Endothelial cell of umbilical vein (primary cell): ENCODE measurements around the gene VIT. TPM values are rescaled to one million over a fixed set of nuclear protein-coding genes. Genes with fewer than 3 reads are reported as not detected.

Source experiments
- BruUV-seq: library from RNA; stranded (reverse); fragments of 400-500 nt; replicated peaks from 2 replicates; lab custom pipeline; 2021; lab: Mats Ljungman, UMichigan
- CTCF ChIA-PET: fragments of 300-600, 350-600 bp; sonication (Branson Sonifier 250); formaldehyde crosslinking; loops from one replicate; lab custom pipeline; 2021; ENCODE audit warnings: antibody characterized with exemption, inconsistent platforms; lab: Charles Lee
- POLR2A ChIA-PET: fragments of 300-600, 350-600 bp; sonication (Branson Sonifier 250); formaldehyde crosslinking; loops from one replicate; lab custom pipeline; 2021; ENCODE audit warnings: antibody characterized with exemption, inconsistent platforms; lab: Charles Lee
- DNase-seq: peaks from one replicate; pipeline ENCODE4 v3.0.0-alpha.2; 2011; ENCODE audit warnings: low read depth, low spot score
- FAIRE-seq: peaks from 2 replicates; lab custom pipeline; 2011; peaks lifted over from hg19 to GRCh38; lab: Jason Lieb, UNC
- H2AFZ ChIP-seq: 2 replicates; pipeline ENCODE4 v1.6.0; 2012; ENCODE audit warnings: low read depth, low read length, control low read depth, inconsistent platforms
- H3K27ac ChIP-seq: 2 replicates; pipeline ENCODE4 v1.5.1; 2011; ENCODE audit warnings: low read depth, mild to moderate bottlenecking, control low read depth, low read length, moderate library complexity; ENCODE audit not compliant: insufficient read depth
- H3K27me3 ChIP-seq, 2 experiments: 2 replicates each; pipeline versions ENCODE4 v1.6.0 to v1.6.1; 2011; ENCODE audit warnings: low read length in 2 of 2, mixed read lengths in 1 of 2; ENCODE audit not compliant: control insufficient read depth in 2 of 2, insufficient read depth in 2 of 2
- H3K36me3 ChIP-seq, 2 experiments: 2 replicates in 1 of 2; 3 replicates in 1 of 2; pipeline ENCODE4 v1.5.1; 2011; ENCODE audit warnings: low read length in 2 of 2, mild to moderate bottlenecking in 1 of 2, moderate library complexity in 1 of 2; ENCODE audit not compliant: control insufficient read depth in 2 of 2, insufficient read depth in 2 of 2; ENCODE audit errors: extremely low read depth in 1 of 2
- H3K4me1 ChIP-seq: 3 replicates; pipeline ENCODE4 v1.5.1; 2011; ENCODE audit warnings: mild to moderate bottlenecking, low read length; ENCODE audit not compliant: control insufficient read depth, insufficient read depth; ENCODE audit errors: extremely low read depth
- H3K4me2 ChIP-seq: 2 replicates; pipeline ENCODE4 v1.6.1; 2011; ENCODE audit warnings: low read length, control low read depth, mixed read lengths; ENCODE audit not compliant: insufficient read depth
- H3K4me3 ChIP-seq, 3 experiments: fragments of 200-600 bp in 1 of 3; sonication (generic), shearing (Covaris generic) in 1 of 3; replicated peaks in 1 of 3; 2 replicates each; pipeline ENCODE4 v1.5.1; 2011 to 2016; ENCODE audit warnings: control low read depth in 3 of 3, low read length in 3 of 3, mild to moderate bottlenecking in 2 of 3, inconsistent platforms in 1 of 3, low read depth in 1 of 3, moderate library complexity in 1 of 3; ENCODE audit not compliant: insufficient read depth in 1 of 3
- H3K79me2 ChIP-seq: 2 replicates; pipeline ENCODE4 v1.6.0; 2012; ENCODE audit warnings: low read length, inconsistent platforms; ENCODE audit not compliant: control insufficient read depth, insufficient read depth
- H3K9ac ChIP-seq: replicated peaks from 2 replicates; pipeline ENCODE3; 2011; ENCODE audit warnings: low read length, control low read depth; ENCODE audit not compliant: insufficient read depth; ENCODE audit errors: extremely low read depth
- H3K9me1 ChIP-seq: replicated peaks from 3 replicates; pipeline ENCODE4 v1.6.0; 2011; ENCODE audit warnings: mild to moderate bottlenecking, low read length; ENCODE audit not compliant: control insufficient read depth, insufficient read depth; ENCODE audit errors: extremely low read depth
- H3K9me3 ChIP-seq: replicated peaks from 2 replicates; pipeline ENCODE4 v1.5.1; 2012; ENCODE audit warnings: low read length, inconsistent platforms; ENCODE audit not compliant: control insufficient read depth, insufficient read depth
- H4K20me1 ChIP-seq: replicated peaks from 2 replicates; pipeline ENCODE3; 2011; ENCODE audit warnings: mild to moderate bottlenecking, low read length; ENCODE audit not compliant: control insufficient read depth, insufficient read depth; ENCODE audit errors: extremely low read depth
- CTCF ChIP-seq, 2 donors: IDR thresholded peaks; 1 replicate in 1 of 2; 2 replicates in 1 of 2; pipeline ENCODE4 v1.5.1; 2011; ENCODE audit warnings: low read length in 2 of 2, mild to moderate bottlenecking in 2 of 2, moderate library complexity in 2 of 2, control low read depth in 1 of 2, inconsistent platforms in 1 of 2, low read depth in 1 of 2; ENCODE audit not compliant: insufficient read depth in 1 of 2; ENCODE audit errors: extremely low read depth in 1 of 2
- EZH2 ChIP-seq: IDR thresholded peaks from 2 replicates; pipeline ENCODE4 v1.6.1; 2012; ENCODE audit warnings: borderline replicate concordance, low read depth, mild to moderate bottlenecking, moderate library complexity, low read length, inconsistent platforms; ENCODE audit not compliant: severe bottlenecking
- FOS ChIP-seq: IDR thresholded peaks from 2 replicates; pipeline ENCODE4 v1.6.1; 2011; ENCODE audit warnings: mild to moderate bottlenecking, low read length, moderate library complexity, borderline replicate concordance; ENCODE audit not compliant: insufficient read depth
- GATA2 ChIP-seq: IDR thresholded peaks from 2 replicates; pipeline ENCODE4 v1.7.0; 2011; ENCODE audit warnings: low read depth, mild to moderate bottlenecking, moderate library complexity, mixed read lengths, low read length; ENCODE audit not compliant: insufficient read length, insufficient read depth
- MAX ChIP-seq: IDR thresholded peaks from 2 replicates; pipeline ENCODE4 v1.6.1; 2011; ENCODE audit not compliant: insufficient read depth, insufficient read length
- POLR2A ChIP-seq: IDR thresholded peaks from 2 replicates; pipeline ENCODE4 v1.6.1; 2012; ENCODE audit warnings: low read depth, mild to moderate bottlenecking, control low read depth, low read length
- POLR2AphosphoS5 ChIP-seq: IDR thresholded peaks from 2 replicates; pipeline ENCODE4 v1.6.1; 2012; ENCODE audit warnings: low read depth, mild to moderate bottlenecking, control low read depth, low read length, moderate library complexity; ENCODE audit not compliant: insufficient read depth
- dilution Hi-C: fragments of 300-500 bp; cut with MboI; formaldehyde crosslinking; loops from one replicate; pipeline ENCODE4 v1.15.0; 2019; ENCODE audit warnings: low sequenced_read_pairs; ENCODE audit not compliant: extremely low pct_ligation_motif_present
- intact Hi-C: fragments of 100-400 bp; cut with micrococcal nuclease; formaldehyde crosslinking; loops from one replicate; pipeline ENCODE4 v1.10.0; 2022
- polyA plus RNA-seq, 4 experiments: library from polyadenylated mRNA; depleted of rRNA in 3 of 4; stranded (reverse) in 3 of 4; unstranded in 1 of 4; fragments of >200 nt; gene quantifications; 2 replicates each; pipeline versions ENCODE4 v1.2.1 to v1.2.3, GENCODE V29; 2011 to 2012; ENCODE audit warnings: missing spikeins in 1 of 4
- total RNA-seq: library from RNA; stranded (reverse); gene quantifications from 2 replicates; pipeline ENCODE4 v1.2.3, GENCODE V29; 2021

VIT gene
- total and polyA plus RNA-seq, 2 donors (not counting 3 experiments of a cell fraction or from before 2014, with no cell fraction given): 0.54 to 0.88 TPM

- no peak for FAIRE-seq
- Histone ChIP-seq H3K4me3 (no peak overlapping the region), H3K27me3 (no peaks in the 10 kb centered on the region), H3K36me3 (no peaks in the 10 kb centered on the region), H4K20me1 (no peaks in the 10 kb centered on the region), H2AFZ (no peak overlapping the region), H3K9me3 (no peaks in the 10 kb centered on the region), H3K79me2 (no peaks in the 10 kb centered on the region), H3K9me1 (no peaks in the 10 kb centered on the region), H3K4me1 (no peaks in the 10 kb centered on the region), H3K4me2 (no peak overlapping the region), H3K9ac (no peak overlapping the region), H3K27ac (no peak overlapping the region)
- ChIA-PET CTCF (interaction anchor here (0.7 to 1.2 kb wide), 2 partner anchors 17 to 43 kb away, joined by 3 to 4 read pairs; no protein-coding TSS in a partner anchor), POLR2A (no interaction called here)
- TF ChIP-seq POLR2AphosphoS5 (no peak), EZH2 (no peak), CTCF (IDR thresholded peaks at IDR 0.05; ENCODE audit: extremely low read depth in 1 of 2, insufficient read depth in 1 of 2, low read depth in 1 of 2, low read length in 2 of 2) (no peak), GATA2 (no peak)
- BruUV-seq: no TSS peak
- dilution Hi-C loops: no loop called here
- DNase-seq: no peak
- intact Hi-C loops: no loop called here
These were observed 31.0 kb downstream of the VIT start for GRCh38 chr2:36727550-36727949.

- Histone ChIP-seq H4K20me1 (no peaks in the 10 kb centered on the region), H3K36me3 (no peaks in the 10 kb centered on the region), H3K9me1 (no peaks in the 10 kb centered on the region), H3K79me2 (no peaks in the 10 kb centered on the region), H3K4me2 (no peak overlapping the region), H3K4me1 (no peaks in the 10 kb centered on the region), H3K9ac (no peak overlapping the region), H2AFZ (no peak overlapping the region), H3K4me3 (no peak overlapping the region), H3K9me3 (no peaks in the 10 kb centered on the region), H3K27ac (no peak overlapping the region), H3K27me3 (no peaks in the 10 kb centered on the region)
- intact Hi-C loops (no loop called here), dilution Hi-C loops (no loop called here)
- CTCF ChIA-PET: no interaction called here
- no peak for TF ChIP-seq GATA2
- TF ChIP-seq MAX: no peak
- no peak for TF ChIP-seq CTCF (IDR thresholded peaks at IDR 0.05; ENCODE audit: extremely low read depth in 1 of 2, insufficient read depth in 1 of 2, low read depth in 1 of 2, low read length in 2 of 2)
- TF ChIP-seq POLR2AphosphoS5: no peak
- no peak for TF ChIP-seq FOS
- no peak for TF ChIP-seq POLR2A
- no TSS peak for BruUV-seq
- POLR2A ChIA-PET: no interaction called here
- FAIRE-seq (no peak), DNase-seq (no peak)
These were observed 32.6 kb downstream of the VIT start for GRCh38 chr2:36729067-36729466.
